Stimulated activated CD4-positive, alpha-beta T cell treated with anti-CD3 and anti-CD28 coated beads, Interleukin-12 subunit alpha, Interleukin-12 subunit beta, amount 100 ng/mL, for 4 hours (primary cell): ENCODE data around the gene PMPCA.
A peak's percentile ranks its signal among the peaks of the same experiment; 100 is the strongest.

Experiments
- DNase-seq: peaks from one replicate; pipeline ENCODE4 v3.0.0-alpha.2; 2020

PMPCA gene

DNA sequence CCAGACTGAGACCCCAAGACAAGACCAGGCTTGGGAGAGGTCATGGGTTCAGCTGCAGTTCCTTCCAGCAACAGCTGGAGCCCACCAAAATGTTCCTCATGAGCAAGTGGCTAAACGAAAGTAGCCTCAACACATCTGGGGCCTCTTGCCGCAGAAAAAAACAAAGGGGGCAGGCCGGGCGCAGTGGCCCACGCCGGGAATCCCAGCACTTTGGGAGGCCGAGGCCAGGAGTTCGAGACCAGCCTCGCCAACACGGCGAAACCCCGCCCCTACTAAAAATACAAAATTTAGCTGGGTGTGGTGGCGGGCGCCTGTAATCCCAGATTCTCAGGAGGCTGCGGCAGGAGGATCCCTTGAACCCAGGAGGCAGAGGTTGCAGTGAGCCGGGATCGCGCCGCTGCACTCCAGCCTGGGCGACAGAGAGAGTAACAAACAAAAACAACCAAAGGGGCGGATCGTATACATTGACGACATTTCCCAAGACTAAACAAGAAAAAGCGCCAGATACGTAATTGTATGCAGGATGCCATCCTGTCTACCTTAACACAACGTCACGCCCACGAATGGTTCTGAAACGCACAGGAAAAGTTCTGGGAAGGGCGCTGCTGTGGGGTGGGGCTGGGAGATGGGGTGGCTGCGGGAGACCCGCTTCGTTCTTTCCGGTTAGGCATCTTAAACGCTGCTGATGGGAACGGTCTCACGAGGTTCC, 27.5 kb downstream of the PMPCA start:
- no peak for DNase-seq

DNA sequence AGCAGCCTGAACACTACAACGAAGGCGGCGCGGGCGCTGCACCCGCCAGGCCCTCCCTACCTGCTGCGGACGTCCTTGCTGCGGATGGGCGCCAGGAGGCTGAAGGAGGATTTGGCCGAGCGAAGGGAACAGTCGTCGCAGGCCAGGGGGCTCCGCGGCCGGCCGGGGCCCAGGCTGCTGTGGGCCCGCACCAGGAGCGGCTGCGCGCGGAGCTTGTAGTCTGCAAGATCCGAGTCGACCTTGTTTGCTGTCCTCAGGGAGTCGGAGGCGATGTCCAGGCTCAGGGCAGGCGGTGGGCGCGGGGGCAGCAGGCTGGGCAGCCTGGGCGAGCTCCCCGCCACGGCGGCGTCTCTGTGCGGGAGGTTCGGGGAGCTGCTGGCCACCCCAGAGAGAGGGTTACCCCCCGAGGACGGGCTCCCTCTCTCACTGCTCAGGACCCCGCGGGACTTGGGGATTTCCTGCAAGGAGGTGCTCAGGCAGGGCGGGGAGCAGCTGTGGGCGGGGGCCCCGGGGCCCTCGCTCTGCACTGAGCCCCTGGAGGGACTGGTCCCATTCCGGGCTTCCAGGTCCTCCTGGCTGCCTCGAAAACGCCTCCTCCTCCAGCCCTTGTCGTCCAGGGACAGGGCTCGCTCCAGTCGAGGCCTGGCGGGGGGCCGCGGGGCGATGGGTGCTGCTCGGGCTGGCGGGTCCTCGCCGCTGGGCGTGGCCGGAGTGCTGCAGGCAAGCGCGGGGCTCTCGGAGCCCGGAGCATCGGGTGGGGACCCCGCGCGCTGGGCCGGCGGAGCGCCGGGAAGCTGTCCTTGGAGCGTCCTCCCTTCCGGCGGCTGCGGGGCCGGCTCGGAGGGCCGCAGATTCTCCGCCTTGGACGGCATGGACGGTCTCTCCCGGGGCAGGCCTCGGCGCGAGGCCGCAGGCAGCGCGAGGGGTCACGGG, 28.4 kb downstream of the PMPCA start:
- peak; percentile 59 for DNase-seq

DNA sequence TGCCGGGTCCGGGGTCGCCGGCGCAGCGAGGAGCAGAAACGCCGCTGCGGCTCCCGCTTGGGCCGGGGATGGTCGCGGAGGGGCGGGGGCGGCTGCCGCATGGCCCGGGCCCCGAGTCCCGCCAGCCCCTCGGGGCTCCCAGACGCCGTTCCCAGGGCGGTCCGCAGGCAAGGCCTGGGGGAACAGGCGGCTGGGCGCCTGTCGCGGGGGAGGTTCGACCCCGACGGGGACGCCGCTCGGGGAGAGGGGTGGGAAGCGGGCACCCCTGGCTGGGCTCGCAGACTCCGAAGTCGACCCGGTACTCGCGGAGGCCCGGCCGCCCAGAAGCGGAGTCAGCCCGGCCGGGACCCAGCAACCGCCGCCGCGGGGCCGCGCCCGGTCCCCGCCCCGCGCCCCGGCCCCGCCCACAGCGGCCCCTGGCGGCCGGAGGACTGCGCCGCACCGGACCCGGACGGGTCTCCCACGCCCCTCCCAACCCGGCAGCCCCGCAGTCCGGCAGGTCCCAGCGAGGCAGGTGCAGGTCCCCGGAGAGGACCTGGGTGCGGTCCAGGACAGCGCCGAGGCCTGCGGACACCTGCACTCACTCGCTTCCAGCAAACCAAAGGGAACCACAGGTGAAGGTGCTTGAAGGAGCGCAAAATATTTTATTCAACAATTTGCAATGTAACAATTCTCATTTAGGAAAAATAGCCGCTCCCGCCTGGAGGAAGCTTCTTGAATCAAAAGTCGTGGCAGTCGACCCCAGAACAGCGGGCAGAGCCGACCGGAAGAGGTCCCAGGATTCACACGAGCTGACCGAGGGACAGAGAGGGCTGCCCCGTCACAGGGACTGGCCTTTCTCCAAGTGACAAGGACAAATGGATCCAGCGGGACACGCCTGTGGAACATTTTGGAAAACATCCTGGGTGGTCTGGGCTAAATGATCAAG, 29.3 kb downstream of the PMPCA start, which contains the start of gene INPP5E:
Gene INPP5E, minus strand, starts transcription at position 365 of the 928 bp plus-strand sequence. CDS start 426 bp downstream, outside the sequence.
- DNase-seq = peak; percentile 88

DNA sequence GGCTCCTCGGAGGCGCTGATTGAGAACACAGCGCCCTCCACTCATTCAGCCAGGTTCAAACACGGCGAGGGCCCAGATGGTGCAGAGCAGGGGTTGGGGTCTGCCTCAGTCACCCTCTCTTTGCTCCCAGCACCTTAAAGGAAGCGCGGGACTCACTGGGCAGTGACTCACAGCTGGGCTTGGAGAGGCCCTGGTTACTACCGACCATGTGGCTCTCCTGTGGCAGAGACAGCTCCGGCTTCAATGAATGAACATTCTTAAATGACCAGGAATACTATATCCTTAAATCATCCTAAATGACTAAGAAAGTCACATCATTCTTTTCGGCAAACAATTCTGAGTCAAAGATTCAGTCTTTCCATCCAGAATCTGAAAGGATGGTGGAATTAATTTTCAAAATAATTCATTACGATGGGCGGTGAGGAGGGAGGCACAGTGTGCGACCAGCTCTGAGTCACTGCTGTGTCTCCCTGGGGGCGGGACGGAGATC, 30.8 kb downstream of the PMPCA start:
- DNase-seq = no peak

DNA sequence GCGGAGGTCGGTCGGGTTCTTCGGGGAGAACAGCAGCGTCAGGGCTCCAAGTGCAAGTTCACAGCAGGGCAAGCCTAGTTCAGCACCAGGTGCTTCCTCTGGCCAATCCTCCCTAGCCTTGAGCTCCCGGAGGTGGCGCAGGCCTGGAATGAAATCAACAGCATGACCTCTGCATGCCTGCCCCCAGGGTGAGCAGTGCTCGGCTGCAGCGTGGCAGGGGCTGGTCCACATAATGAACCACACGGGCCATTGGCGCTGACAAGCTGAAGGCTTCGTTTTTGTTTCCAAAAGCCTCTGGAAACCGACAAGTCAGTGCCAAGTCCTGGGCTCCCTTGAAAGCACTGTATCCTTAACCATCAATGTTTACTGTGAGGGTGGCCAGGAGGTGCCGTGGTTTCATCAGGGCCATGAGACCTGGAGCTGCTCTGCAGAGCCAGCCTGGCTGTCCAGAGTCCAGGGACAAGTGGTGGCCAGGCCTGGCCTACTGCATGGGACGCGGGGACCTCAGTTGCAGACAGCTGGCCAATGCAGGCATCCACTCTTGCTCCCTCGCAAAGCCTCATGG, 31.3 kb downstream of the PMPCA start:
- no peak for DNase-seq

DNA sequence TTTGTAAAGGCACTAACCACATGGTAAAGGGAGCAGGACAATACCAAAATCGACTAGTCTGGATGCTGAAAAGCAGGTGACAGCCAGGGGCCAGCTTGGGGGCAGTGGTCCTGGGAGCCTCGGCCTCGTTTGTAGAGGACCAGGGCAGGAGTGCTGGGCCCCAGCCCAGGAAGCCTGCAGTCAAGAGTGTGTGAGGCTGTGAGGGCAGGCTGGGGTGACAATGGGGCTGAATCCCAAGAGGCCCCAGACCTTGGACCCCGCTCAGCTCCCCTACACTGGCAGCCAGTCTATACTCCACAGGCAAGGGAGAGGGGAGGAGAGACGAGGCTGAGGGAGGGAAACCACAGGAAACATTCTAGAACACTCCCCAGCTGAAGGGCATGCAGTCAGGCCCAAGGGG, 31.8 kb downstream of the PMPCA start:
- DNase-seq = no peak

DNA sequence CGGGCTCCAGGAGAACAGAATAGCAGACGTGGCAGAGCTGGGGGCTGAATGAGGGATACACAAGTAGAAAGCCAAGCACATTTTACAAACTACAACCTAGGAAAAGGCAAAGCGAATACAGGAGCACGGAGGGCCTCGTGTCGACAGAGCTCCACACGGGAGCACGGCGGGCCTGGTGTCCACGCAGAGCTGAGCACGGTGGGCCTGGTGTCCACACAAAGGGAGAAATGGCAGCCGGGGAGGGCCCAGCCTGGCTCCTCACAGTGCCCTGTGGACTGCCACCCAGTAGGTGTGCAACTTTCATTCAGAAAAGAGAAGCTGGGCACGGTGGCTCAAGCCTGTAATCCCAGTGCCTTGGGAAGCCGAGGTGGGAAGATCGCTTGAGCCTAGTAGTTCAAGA, 32.6 kb downstream of the PMPCA start:
- no peak for DNase-seq

DNA sequence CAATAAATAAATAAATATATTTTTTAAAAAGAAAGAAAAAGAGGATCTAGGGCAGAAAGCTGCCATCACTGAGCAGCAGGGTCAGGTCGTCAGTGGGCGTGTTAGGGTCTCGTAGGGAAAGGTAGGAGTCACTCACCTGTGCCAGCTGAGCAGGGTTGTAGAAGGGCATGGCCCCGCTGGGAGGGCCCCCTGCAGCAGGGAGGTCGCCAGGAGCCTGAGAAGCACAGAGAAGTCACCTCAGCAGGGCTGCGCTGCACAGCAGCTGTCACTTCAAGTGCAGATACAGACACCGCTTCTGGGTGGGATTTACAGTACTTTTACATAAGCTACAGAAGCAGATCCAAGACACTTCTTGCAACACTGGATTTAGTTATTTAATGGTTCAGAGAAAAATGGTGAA, 33.2 kb downstream of the PMPCA start:
- no peak for DNase-seq

DNA sequence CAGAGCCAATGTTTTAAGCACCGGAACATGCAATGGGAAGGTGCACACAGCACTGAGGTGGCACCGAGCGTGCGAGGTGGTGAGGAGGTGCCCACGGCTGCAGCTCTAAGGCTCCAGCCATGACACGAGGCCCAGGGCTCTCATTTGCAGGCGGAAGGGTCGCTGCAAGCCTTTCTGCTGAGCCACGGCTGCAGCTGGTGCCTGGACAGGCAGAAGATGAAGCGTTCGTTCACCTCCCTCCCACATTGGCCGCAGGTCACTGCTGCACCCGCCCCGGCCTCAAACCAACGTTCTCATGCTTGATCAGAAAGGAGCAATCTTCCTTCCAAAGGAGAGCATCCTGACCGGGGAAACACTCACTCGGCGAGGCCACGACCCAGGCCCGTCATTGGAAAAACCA, 33.6 kb downstream of the PMPCA start:
- no peak for DNase-seq

DNA sequence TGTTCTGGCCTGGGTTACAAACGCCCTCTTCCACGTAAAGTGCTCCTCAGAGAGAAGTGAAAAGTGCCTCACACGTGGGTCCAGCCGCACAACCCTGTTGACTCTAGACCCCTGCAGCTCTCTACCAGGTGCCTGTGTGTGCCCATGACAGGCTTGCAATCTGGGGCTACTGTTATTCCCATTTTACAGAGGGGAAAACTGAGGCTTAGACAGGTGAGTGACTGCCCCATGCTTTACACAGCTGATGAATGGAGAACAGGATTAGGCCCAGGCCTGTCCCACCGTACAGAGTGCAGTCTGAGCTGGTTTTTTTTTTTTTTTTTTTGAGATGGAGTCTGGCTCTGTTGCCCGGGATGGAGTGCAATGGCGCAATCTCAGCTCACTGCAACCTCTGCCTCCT, 35.3 kb downstream of the PMPCA start:
- DNase-seq = no peak

DNA sequence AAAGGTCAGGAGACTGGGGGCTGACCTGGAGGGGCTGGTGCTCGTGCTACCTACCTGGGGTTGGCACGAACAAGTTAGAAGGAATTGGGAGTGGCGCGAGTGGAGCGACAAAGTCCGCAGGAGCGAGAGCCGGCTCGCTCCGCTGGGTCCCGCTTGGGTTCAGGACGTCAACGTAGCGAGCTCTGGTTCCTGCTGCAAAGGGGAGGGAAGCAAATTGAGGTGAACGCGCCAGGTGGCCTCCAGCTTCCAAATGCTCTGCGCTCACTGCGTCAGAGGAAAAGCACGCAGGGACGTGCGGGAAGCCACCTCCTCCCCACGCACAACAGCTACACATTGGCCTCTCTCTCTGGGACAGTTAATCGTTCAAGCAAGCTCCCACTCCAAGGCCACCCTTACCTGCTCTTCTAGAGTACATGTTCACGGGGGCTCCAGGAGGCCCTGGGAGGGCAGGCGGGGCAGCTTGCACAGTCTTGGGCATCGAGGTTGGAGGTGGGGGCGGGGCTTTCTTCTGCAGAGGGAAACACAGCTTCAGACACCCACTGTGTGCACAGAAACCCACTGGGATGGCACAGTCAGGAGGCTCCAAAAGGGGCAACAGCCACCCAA, 36.8 kb downstream of the PMPCA start:
- no peak for DNase-seq

DNA sequence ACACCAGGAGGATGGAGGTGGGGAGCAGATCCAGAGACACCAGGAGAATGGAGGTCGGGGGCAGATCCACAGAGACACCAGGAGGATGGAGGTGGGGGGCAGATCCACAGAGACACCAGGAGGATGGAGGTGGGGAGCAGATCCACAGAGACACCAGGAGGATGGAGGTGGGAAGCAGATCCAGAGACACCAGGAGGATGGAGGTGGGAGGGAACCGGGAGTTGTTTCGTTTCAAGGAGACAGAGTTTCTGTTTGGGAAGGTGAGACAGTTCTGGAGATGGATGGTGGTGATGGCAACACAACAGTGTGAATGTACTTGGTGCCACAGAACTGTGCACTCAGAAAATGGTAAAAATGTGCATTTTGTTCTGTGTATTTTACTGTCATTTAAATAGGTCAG, 38.2 kb downstream of the PMPCA start:
- DNase-seq = no peak

DNA sequence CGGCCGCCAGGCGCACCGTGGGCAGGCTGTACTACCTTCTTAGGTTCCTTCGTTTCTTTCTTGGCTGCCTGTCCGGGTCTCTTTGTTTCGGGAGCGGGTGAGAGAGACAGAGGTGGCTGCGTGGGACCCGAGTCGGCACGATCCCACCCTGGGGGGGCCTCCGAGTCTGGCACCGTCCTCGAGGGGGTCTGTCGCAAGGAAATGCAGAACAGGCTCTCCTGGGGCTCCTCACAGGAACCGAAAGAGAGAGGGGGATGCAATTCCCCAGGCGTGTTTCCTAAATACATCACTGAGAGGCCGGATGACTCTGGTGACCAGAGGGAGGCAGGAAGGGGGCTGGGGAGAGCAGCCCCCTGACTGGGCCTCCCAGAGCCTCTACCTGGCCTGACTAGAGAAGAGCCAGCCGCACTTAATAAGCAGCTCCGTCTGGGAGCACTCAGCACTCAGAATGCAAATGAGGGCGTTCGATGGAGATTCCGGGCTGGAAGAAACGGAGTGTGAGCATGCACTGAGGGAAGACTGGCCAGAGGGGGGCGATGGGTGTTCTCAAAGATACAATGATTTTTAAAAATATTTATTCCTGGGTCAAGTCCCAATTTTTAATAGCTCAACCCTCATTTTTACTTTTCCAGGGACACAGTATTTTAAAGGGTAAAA, 40.9 kb downstream of the PMPCA start:
- no peak for DNase-seq

DNA sequence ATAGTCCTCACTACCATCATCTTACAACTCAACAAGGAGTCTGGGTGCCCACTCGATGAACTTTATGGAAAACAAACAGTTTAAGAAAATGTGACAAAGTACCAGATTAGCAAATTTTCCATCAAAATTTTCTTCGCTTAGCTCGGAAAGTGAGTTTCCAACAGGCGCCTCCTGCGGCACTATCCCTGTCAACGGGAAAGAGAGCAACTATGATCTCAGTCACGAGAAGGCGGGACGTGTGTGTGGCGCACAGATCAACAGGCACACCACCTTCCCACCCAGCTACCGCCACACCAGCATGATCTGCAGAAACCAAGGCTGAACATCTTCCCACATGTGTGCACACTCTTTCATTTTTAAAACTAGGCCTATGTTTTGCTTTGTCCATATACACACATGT, 42.9 kb downstream of the PMPCA start:
- DNase-seq = no peak

DNA sequence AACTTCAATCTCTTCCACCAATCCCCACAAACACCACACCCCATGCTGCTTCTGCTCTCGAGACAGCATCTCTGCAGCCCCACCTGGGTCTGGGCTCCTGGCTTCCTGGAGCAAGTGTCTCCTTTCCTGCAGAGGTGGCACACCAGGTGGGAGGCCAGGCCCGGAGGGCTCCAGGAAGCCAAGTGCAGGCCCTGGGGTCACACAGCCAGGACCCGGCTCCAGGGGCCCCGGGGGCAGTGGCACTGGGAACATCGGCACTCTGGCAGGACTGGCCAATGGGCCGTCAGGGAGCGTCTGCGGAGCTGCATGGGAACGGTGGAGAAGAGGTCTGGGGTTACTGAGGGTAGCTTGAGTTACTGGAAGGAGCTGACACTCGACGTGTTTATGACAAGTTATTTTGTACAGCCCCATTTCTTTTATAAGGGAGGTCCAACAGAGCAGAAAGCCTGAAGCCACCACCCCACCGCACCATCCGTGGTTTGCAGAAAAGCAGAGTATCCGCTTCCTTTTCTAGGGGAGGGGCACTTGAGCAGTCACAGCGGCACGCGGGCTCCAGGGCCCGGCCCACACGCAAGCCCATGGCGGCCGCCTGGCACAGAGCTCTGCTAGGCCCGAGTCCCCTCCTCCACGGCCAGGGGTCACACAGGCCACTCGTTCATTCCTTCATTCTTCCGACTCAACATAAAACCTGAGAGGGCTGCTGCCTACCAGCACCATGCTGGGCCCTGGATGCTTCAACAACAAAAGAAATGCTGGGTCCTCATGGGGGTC, 43.8 kb downstream of the PMPCA start:
- DNase-seq = no peak

DNA sequence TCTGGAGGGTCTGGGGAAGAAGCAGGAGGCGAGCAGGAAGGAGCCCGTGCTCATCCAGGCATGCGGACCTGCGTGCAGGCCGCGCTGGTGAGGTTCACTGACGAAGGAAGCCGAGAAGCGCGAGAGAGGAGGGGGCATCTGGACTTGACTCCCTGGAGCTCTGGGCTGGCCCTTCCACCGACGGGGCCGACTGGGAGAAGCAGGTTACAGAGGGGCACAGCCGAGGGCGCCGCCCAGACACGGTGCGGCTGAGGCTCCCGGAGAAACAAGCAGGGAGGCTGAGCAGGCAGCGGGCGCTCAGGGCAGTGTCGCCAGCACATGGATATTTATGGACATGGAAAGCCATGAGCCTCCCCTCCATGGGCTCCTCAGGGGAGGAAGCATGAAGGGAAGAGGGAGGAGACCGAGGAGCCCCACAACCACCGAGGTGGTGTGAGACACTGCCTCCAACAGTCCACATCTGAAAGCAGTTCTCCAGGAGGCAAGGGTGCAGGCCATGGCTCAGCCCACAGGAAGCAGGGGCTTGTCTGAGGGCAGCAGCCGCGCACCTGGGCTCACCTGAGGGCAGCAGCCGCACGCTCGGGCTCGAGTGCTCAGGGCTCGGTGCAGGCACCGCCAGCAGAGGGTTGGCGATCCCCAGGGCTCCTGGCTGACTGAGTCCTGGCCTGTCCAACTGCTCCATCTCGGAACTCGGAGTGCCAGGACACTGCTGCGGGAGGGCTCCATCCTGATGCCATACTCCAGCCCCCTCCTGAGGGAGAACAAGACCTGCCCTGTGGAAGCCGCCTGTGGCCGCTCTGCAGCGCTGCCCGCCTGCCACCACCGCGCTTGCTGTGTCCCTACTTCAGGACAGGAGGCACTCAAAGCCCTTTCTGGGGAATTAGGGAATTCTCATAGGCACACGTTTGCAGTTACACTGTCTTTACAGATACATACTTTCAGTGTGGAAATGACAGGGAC, 44.9 kb downstream of the PMPCA start:
- no peak for DNase-seq

DNA sequence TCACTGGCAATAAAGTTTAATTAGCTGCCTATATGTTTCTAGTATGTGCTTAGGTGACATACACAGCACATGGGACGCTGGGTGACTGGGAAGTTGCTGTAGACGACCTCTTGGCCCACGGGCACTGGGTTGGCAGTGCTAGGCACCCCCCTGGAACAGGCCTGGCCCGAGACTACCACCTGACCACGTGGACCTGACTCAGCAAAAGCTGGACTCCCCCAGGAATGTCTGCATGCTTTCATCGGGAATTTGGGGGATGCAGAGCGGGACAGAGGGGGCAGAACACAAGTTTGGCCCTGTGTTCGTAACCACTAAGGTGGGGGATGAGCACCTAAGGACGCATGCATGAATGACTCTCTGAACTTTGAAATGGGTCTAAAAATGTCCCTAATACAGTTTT, 45.8 kb downstream of the PMPCA start:
- DNase-seq = no peak

DNA sequence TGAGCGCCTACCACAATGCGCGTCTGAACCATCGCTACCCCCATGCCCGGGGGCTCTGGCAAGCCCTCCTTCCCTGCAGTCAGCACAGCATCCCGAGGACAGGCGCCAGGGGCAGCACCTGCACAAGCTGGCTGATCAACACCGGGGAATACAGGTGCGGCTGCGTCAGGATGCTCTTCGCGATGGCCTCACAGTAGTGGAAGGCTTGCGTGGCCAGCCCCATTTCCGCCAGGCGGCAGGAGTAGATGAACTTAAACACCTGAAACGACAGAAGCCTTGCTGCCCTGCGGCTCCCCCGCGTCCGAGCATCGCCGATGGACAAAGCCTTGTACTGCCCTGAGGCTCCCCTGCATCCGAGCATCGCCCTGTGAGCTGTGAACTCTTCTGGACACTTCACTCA, 46.9 kb downstream of the PMPCA start:
- no peak for DNase-seq

DNA sequence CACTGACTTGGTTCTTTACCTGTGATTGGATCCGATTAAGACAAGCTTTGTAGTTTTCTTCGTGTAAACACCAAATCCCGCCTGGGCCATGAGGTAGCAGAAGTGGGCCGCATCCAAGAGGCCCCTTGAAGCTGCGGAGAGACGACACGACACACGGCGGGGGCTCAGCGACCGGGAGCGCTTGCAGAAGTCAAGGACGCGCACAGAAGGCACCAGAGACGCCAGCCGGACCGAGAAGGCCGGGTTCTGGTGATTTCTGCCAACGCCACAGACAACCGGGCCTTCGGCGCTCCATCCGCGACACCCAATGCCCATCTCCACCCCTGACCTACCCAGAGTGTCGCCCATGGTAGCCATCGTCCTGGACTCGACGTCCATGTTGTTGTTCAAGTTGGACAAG, 49.0 kb downstream of the PMPCA start:
- DNase-seq = no peak
